GM12878 (cell line): ENCODE measurements around the gene STX1A. TPM values are rescaled to one million over a fixed set of nuclear protein-coding genes. Genes with fewer than 3 reads are reported as not detected.

Experiments
- ATAC-seq: fragments of 200-7000 bp; cut with Tn5 transposase; 3 replicates; pipeline ENCODE4 v1.9.1; 2020; ENCODE audit warnings: mild to moderate bottlenecking, moderate library complexity
- BruUV-seq: library from RNA; stranded (reverse); fragments of 400-500 nt; replicated peaks from 2 replicates; lab custom pipeline; 2021; lab: Mats Ljungman, UMichigan
- CTCF ChIA-PET: fragments of 300-600 bp; sonication (Branson Sonifier 250); formaldehyde crosslinking; extraction: SDS; loops from one replicate; lab custom pipeline; 2021; ENCODE audit warnings: inconsistent platforms; lab: Yijun Ruan, JAX
- POLR2A ChIA-PET: fragments of 350-600 bp; formaldehyde crosslinking; extraction: SDS; loops from one replicate; lab custom pipeline; 2021; ENCODE audit warnings: inconsistent platforms; lab: Charles Lee
- RAD21 ChIA-PET: fragments of 300-600 bp; sonication (Branson Sonifier 250); formaldehyde crosslinking; loops from one replicate; lab custom pipeline; 2023; ENCODE audit warnings: antibody characterized with exemption; ENCODE audit not compliant: unreplicated experiment; lab: Charles Lee
- SMC1A ChIA-PET: fragments of 300-600 bp; sonication (Branson Sonifier 250); formaldehyde crosslinking; loops from one replicate; lab custom pipeline; 2023; ENCODE audit not compliant: unreplicated experiment, uncharacterized antibody; lab: Charles Lee
- DNase-seq: peaks from one replicate; pipeline ENCODE4 v3.0.0-alpha.2; 2011; ENCODE audit warnings: low read depth, low spot score
- FAIRE-seq: peaks from 3 replicates; lab custom pipeline; 2011; peaks lifted over from hg19 to GRCh38; lab: Jason Lieb, UNC
- H2AFZ ChIP-seq: 2 replicates; pipeline ENCODE4 v1.6.0; 2011; ENCODE audit warnings: low read depth, low read length, control low read depth; ENCODE audit not compliant: control insufficient read depth
- H3K27ac ChIP-seq: 2 replicates; pipeline ENCODE4 v1.5.1; 2011; ENCODE audit warnings: control low read depth; ENCODE audit not compliant: control insufficient read depth, insufficient read depth
- H3K27me3 ChIP-seq, 2 experiments: replicated peaks in 1 of 2; 2 replicates each; pipeline versions ENCODE4 v1.6.0 to v1.6.1; 2011; ENCODE audit warnings: low read length in 1 of 2; ENCODE audit not compliant: control insufficient read depth in 2 of 2, insufficient read depth in 2 of 2
- H3K36me3 ChIP-seq, 2 experiments: 2 replicates each; pipeline ENCODE4 v1.5.1; 2011; ENCODE audit warnings: low read length in 1 of 2; ENCODE audit not compliant: control insufficient read depth in 2 of 2, insufficient read depth in 2 of 2
- H3K4me1 ChIP-seq: 2 replicates; pipeline ENCODE4 v1.6.1; 2011; ENCODE audit warnings: mild to moderate bottlenecking, low read length, moderate library complexity, mixed read lengths; ENCODE audit not compliant: control insufficient read depth, insufficient read depth
- H3K4me2 ChIP-seq: 2 replicates; pipeline ENCODE4 v1.6.0; 2011; ENCODE audit warnings: control low read depth; ENCODE audit not compliant: control insufficient read depth, insufficient read depth
- H3K4me3 ChIP-seq: fragments of 200-600 bp; sonication (generic); 2 replicates; pipeline ENCODE4 v1.5.1; 2016
- H3K79me2 ChIP-seq: 2 replicates; pipeline ENCODE4 v1.6.0; 2011; ENCODE audit warnings: low read length; ENCODE audit not compliant: control insufficient read depth, insufficient read depth
- H3K9ac ChIP-seq: 2 replicates; pipeline ENCODE4 v1.8.0; 2011; ENCODE audit warnings: low read length, control low read depth, mixed read lengths; ENCODE audit not compliant: control insufficient read depth, insufficient read depth
- H3K9me3 ChIP-seq: replicated peaks from 3 replicates; pipeline ENCODE4 v1.5.1; 2011; ENCODE audit warnings: mild to moderate bottlenecking, low read length; ENCODE audit not compliant: control insufficient read depth, insufficient read depth
- H4K20me1 ChIP-seq: 2 replicates; pipeline ENCODE4 v1.6.0; 2011; ENCODE audit not compliant: control insufficient read depth, insufficient read depth
- CEBPB ChIP-seq, 2 experiments: fragments of 150-350 bp in 1 of 2; IDR thresholded peaks; 2 replicates each; pipeline ENCODE4 v1.6.1; 2012 to 2014; ENCODE audit warnings: low read depth in 2 of 2, low read length in 2 of 2, borderline replicate concordance in 1 of 2, inconsistent platforms in 1 of 2
- POLR2AphosphoS2 ChIP-seq: IDR thresholded peaks from 2 replicates; pipeline ENCODE4 v1.6.1; 2011; ENCODE audit warnings: low read depth, mild to moderate bottlenecking, low read length, improper control_type of control experiment, moderate library complexity
- TAF1 ChIP-seq: IDR thresholded peaks from 2 replicates; pipeline ENCODE4 v1.6.1; 2011; ENCODE audit warnings: mild to moderate bottlenecking, low read depth, low read length, borderline replicate concordance
- ZNF274 ChIP-seq: IDR thresholded peaks from one replicate; pipeline ENCODE4 v1.8.0; 2011; ENCODE audit not compliant: insufficient read length, insufficient read depth
- WGBS: methylation state at CpG from one replicate; pipeline ENCODE4 v1.1.6; 2016; ENCODE audit warnings: low lambda C conversion rate; ENCODE audit not compliant: insufficient replicate concordance, insufficient coverage; ENCODE audit errors: missing lambda C conversion rate; 5-methylcytosine and 5-hydroxymethylcytosine counted together
- in situ Hi-C: fragments of 300-500 bp; cut with MboI; formaldehyde crosslinking; loops from 9 replicates; pipeline ENCODE4 v1.14.3; 2018; ENCODE audit warnings: mixed read lengths
- intact Hi-C: fragments of 100-400 bp; cut with micrococcal nuclease; formaldehyde crosslinking; loops from one replicate; pipeline ENCODE4 v1.14.2; 2022; ENCODE audit not compliant: unreplicated experiment
- polyA plus RNA-seq, 11 experiments: library from polyadenylated mRNA; depleted of rRNA in 4 of 11; unstranded in 6 of 11; stranded (reverse) in 5 of 11; fragments of >200 nt; fragmentation: Nextera tagmentation in 4 of 11; fragmentation: Illumina TruSeq in 1 of 11; extraction: Ambion mirVana in 4 of 11; extraction: Trizol in 1 of 11; gene quantifications; 1 replicate in 1 of 11; 2 replicates in 10 of 11; pipeline versions ENCODE4 v1.2.1 to v1.2.3, GENCODE V29; 2011 to 2016; ENCODE audit warnings: inconsistent platforms in 2 of 11, missing spikeins in 2 of 11, low read depth in 1 of 11
- total RNA-seq, 4 experiments: library from RNA; depleted of rRNA in 3 of 4; stranded (reverse); fragments of >200 nt in 3 of 4; fragmentation: Illumina TruSeq in 1 of 4; extraction: Trizol in 1 of 4; gene quantifications; 2 replicates each; pipeline versions ENCODE4 v1.2.1 to v1.2.3, GENCODE V29; 2013 to 2021
- TF ChIP-seq, protein P1 (sequence below): IDR thresholded peaks from 2 replicates; pipeline ENCODE4 v1.6.1; 2012; ENCODE audit warnings: low read length, inconsistent platforms

Gene STX1A
- total and polyA plus RNA-seq, 10 of the 15 experiments (the other 5 are each of a cell fraction or from before 2014, with no cell fraction given): 0.15 to 5.3 (median 2.5) TPM

- intact Hi-C loops: loop anchor here (10.0 kb wide), 1 partner anchor 206 kb away; the partner anchor contains the start of gene BAZ1B
- SMC1A ChIA-PET: no interaction called here
- CTCF ChIA-PET: interaction anchor here (1.3 kb wide), 1 partner anchor 123 kb away, joined by 5 read pairs; no protein-coding TSS in a partner anchor
Measured at GRCh38 chr7:73730485-73730884, 11.0 kb upstream of the STX1A start.

GRCh38 chr7:73728551-73728950 lies 9.1 kb upstream of the STX1A start:
- no peak for DNase-seq
- RAD21 ChIA-PET: interaction anchor here (0.5 to 2.0 kb wide), 2 partner anchors 31 to 122 kb away, joined by 3 to 10 read pairs; no protein-coding TSS in a partner anchor
- intact Hi-C loops: loop anchor here (5.0 kb wide), 2 partner anchors 61 to 101 kb away; partner anchors contain the start of gene VPS37D

More at GRCh38 chr7:73730485-73730884, 11.0 kb upstream of the STX1A start:
- ChIA-PET POLR2A (interaction anchor here (1.2 kb wide), 1 partner anchor 112 kb away, joined by 8 read pairs; the partner anchor contains the start of gene METTL27), RAD21 (interaction anchor here (0.6 kb wide), 1 partner anchor 145 kb away, joined by 3 read pairs; no protein-coding TSS in a partner anchor)
- in situ Hi-C loops: loop anchor here (5.0 kb wide), 1 partner anchor 123 kb away; no protein-coding TSS in a partner anchor
- DNase-seq (no peak), FAIRE-seq (no peak), ATAC-seq (no peak)
- H3K27ac ChIP-seq: no peak overlapping the region
- H4K20me1 ChIP-seq: no peaks in the 10 kb centered on the region
- no TSS peak for BruUV-seq
- no peak overlapping the region for H2AFZ ChIP-seq
- no peaks in the 10 kb centered on the region; a peak in 1 of 4 replicates for H3K36me3 ChIP-seq
- H3K4me2 ChIP-seq: no peak overlapping the region
- H3K9me3 ChIP-seq: no peaks in the 10 kb centered on the region
- no peaks in the 10 kb centered on the region for H3K79me2 ChIP-seq
- no peak overlapping the region for H3K4me3 ChIP-seq
- no peak overlapping the region for H3K9ac ChIP-seq
- no peaks in the 10 kb centered on the region for H3K27me3 ChIP-seq
- TF ChIP-seq, protein P1, sequence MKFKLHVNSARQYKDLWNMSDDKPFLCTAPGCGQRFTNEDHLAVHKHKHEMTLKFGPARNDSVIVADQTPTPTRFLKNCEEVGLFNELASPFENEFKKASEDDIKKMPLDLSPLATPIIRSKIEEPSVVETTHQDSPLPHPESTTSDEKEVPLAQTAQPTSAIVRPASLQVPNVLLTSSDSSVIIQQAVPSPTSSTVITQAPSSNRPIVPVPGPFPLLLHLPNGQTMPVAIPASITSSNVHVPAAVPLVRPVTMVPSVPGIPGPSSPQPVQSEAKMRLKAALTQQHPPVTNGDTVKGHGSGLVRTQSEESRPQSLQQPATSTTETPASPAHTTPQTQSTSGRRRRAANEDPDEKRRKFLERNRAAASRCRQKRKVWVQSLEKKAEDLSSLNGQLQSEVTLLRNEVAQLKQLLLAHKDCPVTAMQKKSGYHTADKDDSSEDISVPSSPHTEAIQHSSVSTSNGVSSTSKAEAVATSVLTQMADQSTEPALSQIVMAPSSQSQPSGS: no peak
- WGBS: 9% methylated on average over 3 of the region's 3 CpGs
- no peaks in the 10 kb centered on the region; the same call in 1 of the 2 replicates for H3K4me1 ChIP-seq

More at GRCh38 chr7:73728551-73728950, 9.1 kb upstream of the STX1A start:
- Histone ChIP-seq H3K36me3 (no peaks in the 10 kb centered on the region), H4K20me1 (no peaks in the 10 kb centered on the region), H3K9ac (no peak overlapping the region), H2AFZ (no peak overlapping the region), H3K79me2 (no peaks in the 10 kb centered on the region), H3K27me3 (no peaks in the 10 kb centered on the region), H3K4me1 (no peaks in the 10 kb centered on the region; the same call in 1 of the 2 replicates), H3K27ac (no peak overlapping the region), H3K4me2 (no peak overlapping the region), H3K9me3 (no peaks in the 10 kb centered on the region), H3K4me3 (no peak overlapping the region)
- in situ Hi-C loops: no loop called here
- FAIRE-seq: no peak
- POLR2A ChIA-PET: no interaction called here
- 41% methylated on average over 5 of the region's 5 CpGs for WGBS
- SMC1A ChIA-PET: interaction anchor here (0.6 to 1.3 kb wide), 2 partner anchors 62 to 564 kb away, joined by 3 read pairs; no protein-coding TSS in a partner anchor
- TF ChIP-seq TAF1 (no peak), POLR2AphosphoS2 (no peak), CEBPB (IDR thresholded peaks at IDR 0.05; ENCODE audit: borderline replicate concordance in 1 of 2, low read depth in 2 of 2, low read length in 2 of 2) (no peak), ZNF274 (no peak)
- TF ChIP-seq, all 136 proteins: peak for 0
- CTCF ChIA-PET: interaction anchor here (0.6 to 1.7 kb wide), 7 partner anchors 8 to 206 kb away, joined by 3 to 16 read pairs (median 3); partner anchors contain the start of gene ABHD11
- no TSS peak for BruUV-seq
- ATAC-seq: no peak
